Measurements from ENCODE around the gene NTM. TPM values are rescaled to one million over a fixed set of nuclear protein-coding genes. Genes with fewer than 3 reads are reported as not detected.

Gene NTM
- total and polyA plus RNA-seq, 4 experiments from 2014 or later, result not detected

DNA sequence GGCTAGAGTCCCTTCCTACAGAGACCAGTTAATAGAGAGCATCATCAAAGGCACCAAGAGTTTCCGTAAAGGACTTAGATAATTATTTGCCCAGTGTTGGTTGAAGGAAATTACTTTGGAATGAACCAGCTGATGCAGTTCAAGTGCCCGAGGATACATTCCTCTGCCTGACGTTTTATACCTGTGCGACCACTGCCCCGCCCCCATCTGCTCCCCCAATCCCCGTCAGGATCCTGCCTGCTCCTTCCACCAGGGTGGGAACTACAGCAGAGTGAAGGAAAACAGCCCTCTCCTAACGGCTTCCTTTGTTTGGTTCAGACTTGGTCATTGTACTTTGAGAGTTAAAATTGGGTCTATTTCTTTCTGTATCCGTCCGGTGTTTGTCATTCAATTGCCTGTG lies 761.5 kb downstream of the NTM start:
- CTCF ChIA-PET (ENCODE audit: partially characterized antibody), result no interaction called here
- POLR2A ChIA-PET (ENCODE audit: partially characterized antibody), result no interaction called here
- Mint-ChIP-seq H3K9me3 (peaks cover 0 to 4% (median 0%) of the 10 kb centered on the region in 8 donors), H3K27ac (no peak overlapping the region), H3K4me1 (peaks cover 0 to 2% (median 0%) of the 10 kb centered on the region in 4 donors), H3K36me3 (no peaks in the 10 kb centered on the region), H3K27me3 (no peaks in the 10 kb centered on the region), H3K4me3 (no peak overlapping the region)
- no peaks in the 10 kb centered on the region for H3K27me3 ChIP-seq (ENCODE audit: insufficient read depth, low read length)
- DNase-seq, result no peak
- no peaks in the 10 kb centered on the region for H3K4me1 ChIP-seq (ENCODE audit: insufficient read depth, low read length)
- no peaks in the 10 kb centered on the region for H3K9me3 ChIP-seq (ENCODE audit: control insufficient read depth in 1 of 2, low read length in 2 of 2)
- no peaks in the 10 kb centered on the region for H3K36me3 ChIP-seq (ENCODE audit: insufficient read depth, low read length)
- intact Hi-C loops (cut with micrococcal nuclease), result no loop called here
- H3K4me3 ChIP-seq (ENCODE audit: low read length in 2 of 2), result no peak overlapping the region
- H3K27ac ChIP-seq (ENCODE audit: low read depth, low read length), result no peak overlapping the region

- Histone ChIP-seq H3K4me1 (ENCODE audit: insufficient read depth, low read length) (no peaks in the 10 kb centered on the region), H3K27me3 (ENCODE audit: insufficient read depth, low read length) (no peaks in the 10 kb centered on the region), H3K4me3 (ENCODE audit: low read length in 2 of 2) (no peak overlapping the region), H3K27ac (ENCODE audit: low read depth, low read length) (no peak overlapping the region), H3K36me3 (ENCODE audit: insufficient read depth, low read length) (no peaks in the 10 kb centered on the region), H3K9me3 (ENCODE audit: control insufficient read depth in 1 of 2, low read length in 2 of 2) (no peaks in the 10 kb centered on the region)
- no peaks in the 10 kb centered on the region for H3K36me3 Mint-ChIP-seq
- ChIA-PET CTCF (ENCODE audit: partially characterized antibody) (no interaction called here), POLR2A (ENCODE audit: partially characterized antibody) (no interaction called here)
- H3K27ac Mint-ChIP-seq, result no peak overlapping the region
- no peaks in the 10 kb centered on the region for H3K27me3 Mint-ChIP-seq
- DNase-seq, result no peak
- H3K4me3 Mint-ChIP-seq, result no peak overlapping the region
- intact Hi-C loops (cut with micrococcal nuclease), result no loop called here
- peaks cover 0 to 4% (median 0%) of the 10 kb centered on the region in 8 donors for H3K9me3 Mint-ChIP-seq
- no peaks in the 10 kb centered on the region for H3K4me1 Mint-ChIP-seq
Measured at GRCh38 chr11:132134322-132134721, 763.9 kb downstream of the NTM start.

GRCh38 chr11:132137289-132137980 lies 767.0 kb downstream of the NTM start:
- no peaks in the 10 kb centered on the region for H3K36me3 ChIP-seq (ENCODE audit: insufficient read depth, low read length)
- no peak overlapping the region for H3K4me3 ChIP-seq (ENCODE audit: low read length in 2 of 2)
- Mint-ChIP-seq H3K27me3 (no peaks in the 10 kb centered on the region), H3K36me3 (no peaks in the 10 kb centered on the region), H3K27ac (no peak overlapping the region), H3K4me3 (no peak overlapping the region), H3K4me1 (no peaks in the 10 kb centered on the region), H3K9me3 (peaks cover 0 to 4% (median 0%) of the 10 kb centered on the region in 8 donors)
- DNase-seq, result no peak
- intact Hi-C loops (cut with micrococcal nuclease), result no loop called here
- CTCF ChIA-PET (ENCODE audit: partially characterized antibody), result no interaction called here
- no peaks in the 10 kb centered on the region for H3K27me3 ChIP-seq (ENCODE audit: insufficient read depth, low read length)
- no peaks in the 10 kb centered on the region for H3K9me3 ChIP-seq (ENCODE audit: control insufficient read depth in 1 of 2, low read length in 2 of 2)
- POLR2A ChIA-PET (ENCODE audit: partially characterized antibody), result no interaction called here
- no peaks in the 10 kb centered on the region for H3K4me1 ChIP-seq (ENCODE audit: insufficient read depth, low read length)
- H3K27ac ChIP-seq (ENCODE audit: low read depth, low read length), result no peak overlapping the region

DNA sequence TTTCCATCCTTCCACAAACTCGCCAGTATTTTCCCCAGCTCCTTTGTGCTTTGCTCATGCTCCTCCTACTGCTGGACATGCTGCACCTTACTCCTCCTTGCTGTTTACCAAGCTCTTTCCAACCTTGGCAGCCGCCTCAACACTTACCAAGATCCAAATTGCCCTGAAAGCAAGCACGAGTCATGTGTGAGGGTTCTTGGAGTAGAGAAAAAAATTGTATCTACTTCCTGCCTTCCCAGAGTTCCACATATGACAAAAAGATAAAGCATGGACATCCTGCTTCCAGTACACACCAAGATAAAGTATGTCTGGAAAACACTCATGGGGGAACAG lies 767.5 kb downstream of the NTM start:
- Mint-ChIP-seq H3K27ac (no peak overlapping the region), H3K27me3 (no peaks in the 10 kb centered on the region), H3K9me3 (peaks cover 0 to 4% (median 0%) of the 10 kb centered on the region in 8 donors), H3K36me3 (no peaks in the 10 kb centered on the region), H3K4me1 (no peaks in the 10 kb centered on the region), H3K4me3 (no peak overlapping the region)
- Histone ChIP-seq H3K4me1 (ENCODE audit: insufficient read depth, low read length) (no peaks in the 10 kb centered on the region), H3K36me3 (ENCODE audit: insufficient read depth, low read length) (no peaks in the 10 kb centered on the region), H3K9me3 (ENCODE audit: control insufficient read depth in 1 of 2, low read length in 2 of 2) (no peaks in the 10 kb centered on the region), H3K4me3 (ENCODE audit: low read length in 2 of 2) (no peak overlapping the region), H3K27me3 (ENCODE audit: insufficient read depth, low read length) (no peaks in the 10 kb centered on the region), H3K27ac (ENCODE audit: low read depth, low read length) (no peak overlapping the region)
- ChIA-PET POLR2A (ENCODE audit: partially characterized antibody) (no interaction called here), CTCF (ENCODE audit: partially characterized antibody) (no interaction called here)
- DNase-seq, result no peak
- intact Hi-C loops (cut with micrococcal nuclease), result no loop called here

GRCh38 chr11:132139181-132139580 lies 768.8 kb downstream of the NTM start:
- Histone ChIP-seq H3K9me3 (ENCODE audit: control insufficient read depth in 1 of 2, low read length in 2 of 2) (no peaks in the 10 kb centered on the region), H3K27me3 (ENCODE audit: insufficient read depth, low read length) (no peaks in the 10 kb centered on the region), H3K27ac (ENCODE audit: low read depth, low read length) (no peak overlapping the region), H3K36me3 (ENCODE audit: insufficient read depth, low read length) (no peaks in the 10 kb centered on the region), H3K4me3 (ENCODE audit: low read length in 2 of 2) (no peak overlapping the region), H3K4me1 (ENCODE audit: insufficient read depth, low read length) (no peaks in the 10 kb centered on the region)
- Mint-ChIP-seq H3K36me3 (no peaks in the 10 kb centered on the region), H3K27me3 (no peaks in the 10 kb centered on the region), H3K27ac (no peak overlapping the region), H3K4me3 (no peak overlapping the region), H3K4me1 (no peaks in the 10 kb centered on the region), H3K9me3 (peaks cover 0 to 4% (median 0%) of the 10 kb centered on the region in 8 donors)
- POLR2A ChIA-PET (ENCODE audit: partially characterized antibody), result no interaction called here
- DNase-seq, result no peak
- CTCF ChIA-PET (ENCODE audit: partially characterized antibody), result no interaction called here
- intact Hi-C loops (cut with micrococcal nuclease), result no loop called here

GRCh38 chr11:132140056-132140455 lies 769.6 kb downstream of the NTM start:
- Mint-ChIP-seq H3K4me1 (no peaks in the 10 kb centered on the region), H3K27me3 (no peaks in the 10 kb centered on the region), H3K9me3 (peaks cover 0 to 3% (median 0%) of the 10 kb centered on the region in 8 donors), H3K36me3 (no peaks in the 10 kb centered on the region), H3K27ac (no peak overlapping the region), H3K4me3 (no peak overlapping the region)
- Histone ChIP-seq H3K27ac (ENCODE audit: low read depth, low read length) (no peak overlapping the region), H3K4me3 (ENCODE audit: low read length in 2 of 2) (no peak overlapping the region), H3K36me3 (ENCODE audit: insufficient read depth, low read length) (no peaks in the 10 kb centered on the region), H3K9me3 (ENCODE audit: control insufficient read depth in 1 of 2, low read length in 2 of 2) (no peaks in the 10 kb centered on the region), H3K27me3 (ENCODE audit: insufficient read depth, low read length) (no peaks in the 10 kb centered on the region), H3K4me1 (ENCODE audit: insufficient read depth, low read length) (no peaks in the 10 kb centered on the region)
- intact Hi-C loops (cut with micrococcal nuclease), result no loop called here
- ChIA-PET CTCF (ENCODE audit: partially characterized antibody) (no interaction called here), POLR2A (ENCODE audit: partially characterized antibody) (no interaction called here)
- DNase-seq, result no peak

GRCh38 chr11:132142121-132142520 lies 771.7 kb downstream of the NTM start:
- intact Hi-C loops (cut with micrococcal nuclease), result no loop called here
- H3K27me3 ChIP-seq (ENCODE audit: insufficient read depth, low read length), result no peaks in the 10 kb centered on the region
- no peak overlapping the region for H3K27ac ChIP-seq (ENCODE audit: low read depth, low read length)
- H3K4me1 ChIP-seq (ENCODE audit: insufficient read depth, low read length), result no peaks in the 10 kb centered on the region
- Mint-ChIP-seq H3K36me3 (no peaks in the 10 kb centered on the region), H3K27ac (no peak overlapping the region), H3K27me3 (no peaks in the 10 kb centered on the region), H3K4me3 (no peak overlapping the region), H3K4me1 (no peaks in the 10 kb centered on the region), H3K9me3 (peaks cover 0 to 4% (median under 1%) of the 10 kb centered on the region in 8 donors)
- H3K36me3 ChIP-seq (ENCODE audit: insufficient read depth, low read length), result no peaks in the 10 kb centered on the region
- ChIA-PET CTCF (ENCODE audit: partially characterized antibody) (no interaction called here), POLR2A (ENCODE audit: partially characterized antibody) (no interaction called here)
- no peak for DNase-seq
- H3K4me3 ChIP-seq (ENCODE audit: low read length in 2 of 2), result no peak overlapping the region
- H3K9me3 ChIP-seq (ENCODE audit: control insufficient read depth in 1 of 2, low read length in 2 of 2), result no peaks in the 10 kb centered on the region

DNA sequence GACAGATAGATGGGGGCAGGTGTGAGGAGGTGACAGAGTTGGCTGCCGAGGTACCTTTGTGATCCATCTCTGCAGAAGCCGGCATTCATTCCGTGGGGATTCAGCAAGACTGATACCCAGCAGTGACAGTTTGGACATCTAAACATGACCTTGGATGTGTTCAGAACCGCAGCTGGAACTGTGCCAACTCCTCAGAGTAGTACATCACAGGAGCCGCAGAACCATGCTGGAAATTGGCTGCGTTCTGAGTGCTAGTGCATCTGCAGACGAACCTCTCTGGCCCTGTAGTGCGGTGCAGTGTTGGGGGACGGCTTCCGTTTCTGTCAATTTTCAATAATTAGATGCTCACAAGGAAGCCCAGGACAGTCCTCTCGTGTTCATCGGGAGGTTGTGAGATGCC lies 772.1 kb downstream of the NTM start:
- CTCF ChIA-PET (ENCODE audit: partially characterized antibody), result no interaction called here
- no peaks in the 10 kb centered on the region for H3K36me3 ChIP-seq (ENCODE audit: insufficient read depth, low read length)
- peaks cover 0 to 4% (median under 1%) of the 10 kb centered on the region in 8 donors for H3K9me3 Mint-ChIP-seq
- no peaks in the 10 kb centered on the region for H3K4me1 Mint-ChIP-seq
- H3K4me1 ChIP-seq (ENCODE audit: insufficient read depth, low read length), result no peaks in the 10 kb centered on the region
- H3K27me3 Mint-ChIP-seq, result no peaks in the 10 kb centered on the region
- H3K4me3 ChIP-seq (ENCODE audit: low read length in 2 of 2), result no peak overlapping the region
- intact Hi-C loops (cut with micrococcal nuclease), result no loop called here
- H3K36me3 Mint-ChIP-seq, result no peaks in the 10 kb centered on the region
- POLR2A ChIA-PET (ENCODE audit: partially characterized antibody), result no interaction called here
- H3K27ac Mint-ChIP-seq, result no peak overlapping the region
- no peak overlapping the region for H3K4me3 Mint-ChIP-seq
- no peaks in the 10 kb centered on the region for H3K9me3 ChIP-seq (ENCODE audit: control insufficient read depth in 1 of 2, low read length in 2 of 2)
- no peak for DNase-seq
- no peak overlapping the region for H3K27ac ChIP-seq (ENCODE audit: low read depth, low read length)
- H3K27me3 ChIP-seq (ENCODE audit: insufficient read depth, low read length), result no peaks in the 10 kb centered on the region

All from CD4-positive, alpha-beta memory T cell (primary cell).